KOPT-K1 (cell line): Measurements from ENCODE around the gene MACROD2.
"Not testable (repeated sequence)": the region's sequence is repeated elsewhere in the genome, so short reads cannot be mapped to it uniquely, and the experiment has no call there.

Source experiments
- H3K27ac ChIP-seq: fragments of 200-600 bp; sonication (generic); 2 replicates; pipeline ENCODE4 v1.5.1; 2016; ENCODE audit warnings: antibody characterized with exemption, mild to moderate bottlenecking, low read depth, low read length; ENCODE audit not compliant: poor library complexity, severe bottlenecking
- H3K36me3 ChIP-seq: fragments of 200-600 bp; sonication (generic); 2 replicates; pipeline ENCODE4 v1.5.1; 2017; ENCODE audit warnings: antibody characterized with exemption, mild to moderate bottlenecking, low read length, moderate library complexity; ENCODE audit not compliant: insufficient read depth
- H3K9me3 ChIP-seq: fragments of 200-600 bp; sonication (generic); 2 replicates; pipeline ENCODE4 v1.5.1; 2017; ENCODE audit warnings: antibody characterized with exemption, low read length, mild to moderate bottlenecking; ENCODE audit not compliant: insufficient read depth, poor library complexity, severe bottlenecking

The MACROD2 gene

GRCh38 chr20:14234666-14235295 lies 239.5 kb downstream of the MACROD2 start:
- no peak overlapping the region for H3K27ac ChIP-seq

DNA sequence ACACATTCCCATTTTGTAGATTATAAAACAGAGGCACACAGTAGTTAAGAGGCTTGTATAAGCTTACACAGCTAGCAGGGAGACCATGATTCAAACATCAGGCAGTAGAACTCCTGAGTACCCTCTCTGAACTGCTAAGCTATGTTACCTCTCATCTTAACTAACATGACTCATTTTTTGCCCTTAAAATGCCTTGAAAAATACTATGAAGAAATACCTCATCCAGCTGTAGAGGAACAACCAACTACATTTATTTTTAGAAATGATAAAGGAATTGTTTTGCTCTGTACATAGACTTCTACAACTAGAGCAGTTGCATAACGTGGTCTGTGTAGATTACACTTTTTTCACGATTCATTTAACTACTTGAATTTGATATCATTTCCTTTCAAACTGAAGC lies 240.0 kb downstream of the MACROD2 start:
- Histone ChIP-seq H3K27ac (no peak overlapping the region), H3K36me3 (no peaks in the 10 kb centered on the region), H3K9me3 (no peaks in the 10 kb centered on the region)

More at GRCh38 chr20:14234666-14235295, 239.5 kb downstream of the MACROD2 start:
- no peaks in the 10 kb centered on the region for H3K9me3 ChIP-seq
- no peaks in the 10 kb centered on the region for H3K36me3 ChIP-seq

DNA sequence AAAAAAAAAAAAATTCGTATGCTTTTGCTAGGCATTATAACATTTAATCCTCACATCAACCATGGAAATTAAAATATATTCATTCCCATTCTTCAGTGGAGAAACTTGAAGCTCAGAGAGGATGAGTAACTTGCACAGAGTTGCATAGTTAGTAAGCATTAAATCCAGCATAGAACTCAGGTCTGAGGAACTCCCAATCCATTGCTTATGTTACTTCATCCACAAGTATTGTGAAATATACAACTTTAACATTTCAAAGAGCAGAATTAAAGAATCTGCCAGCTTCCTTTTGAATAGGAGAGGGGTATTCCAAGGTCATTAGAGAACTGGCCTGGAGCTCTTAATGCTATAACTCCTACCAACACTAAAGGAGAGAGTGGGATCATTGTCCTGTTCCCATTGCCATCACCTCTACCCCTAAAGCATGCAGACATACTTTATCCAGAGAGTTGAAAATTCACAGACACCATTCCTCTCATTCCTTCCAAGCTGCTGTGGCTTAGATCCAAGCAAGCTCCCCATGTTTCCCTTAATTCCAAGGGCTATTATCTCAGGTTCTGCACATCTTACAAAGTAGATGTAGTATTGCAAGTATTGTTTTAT lies 250.2 kb downstream of the MACROD2 start:
- no peaks in the 10 kb centered on the region for H3K36me3 ChIP-seq
- no peak overlapping the region for H3K27ac ChIP-seq
- no peaks in the 10 kb centered on the region for H3K9me3 ChIP-seq

DNA sequence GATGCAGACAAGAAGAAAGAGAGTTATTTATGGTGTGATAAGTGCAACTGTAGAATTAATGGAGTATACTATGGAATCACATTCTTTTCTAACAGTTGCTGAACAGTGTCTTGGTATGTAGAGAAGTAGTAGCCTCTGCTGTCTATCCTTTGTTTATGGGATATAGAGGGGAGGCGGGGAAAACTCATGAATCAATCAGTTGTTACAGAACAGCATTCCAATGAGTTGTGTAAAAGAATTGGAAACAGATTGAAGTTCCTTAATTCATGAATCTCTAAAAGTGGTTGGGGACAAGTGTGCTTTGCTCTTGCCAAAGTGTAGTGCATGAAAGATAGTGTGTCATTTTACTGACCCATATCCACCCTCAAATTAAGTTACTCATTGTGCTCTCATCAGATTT lies 264.4 kb downstream of the MACROD2 start:
- no peak overlapping the region for H3K27ac ChIP-seq
- no peaks in the 10 kb centered on the region for H3K9me3 ChIP-seq
- H3K36me3 ChIP-seq = no peaks in the 10 kb centered on the region

DNA sequence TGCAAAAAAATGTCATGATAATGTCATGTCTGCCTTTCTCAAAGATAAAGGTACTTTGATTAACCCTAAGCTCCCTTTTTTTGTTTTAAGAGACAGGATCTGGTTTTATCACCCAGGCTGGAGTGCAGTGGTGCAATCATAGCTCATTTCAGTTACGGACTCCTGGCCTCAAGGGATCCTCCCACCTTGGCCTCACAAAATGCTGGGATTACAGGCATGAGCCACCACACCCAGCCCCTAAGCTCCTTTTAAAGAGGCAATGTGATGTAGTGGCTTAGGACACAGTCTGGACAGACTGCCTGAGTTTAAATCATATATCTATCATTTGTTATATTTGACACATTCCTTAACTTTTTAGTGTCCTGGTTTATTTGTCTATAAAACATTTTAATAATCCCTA lies 265.1 kb downstream of the MACROD2 start:
- Histone ChIP-seq H3K9me3 (no peaks in the 10 kb centered on the region), H3K27ac (no peak overlapping the region), H3K36me3 (no peaks in the 10 kb centered on the region)

DNA sequence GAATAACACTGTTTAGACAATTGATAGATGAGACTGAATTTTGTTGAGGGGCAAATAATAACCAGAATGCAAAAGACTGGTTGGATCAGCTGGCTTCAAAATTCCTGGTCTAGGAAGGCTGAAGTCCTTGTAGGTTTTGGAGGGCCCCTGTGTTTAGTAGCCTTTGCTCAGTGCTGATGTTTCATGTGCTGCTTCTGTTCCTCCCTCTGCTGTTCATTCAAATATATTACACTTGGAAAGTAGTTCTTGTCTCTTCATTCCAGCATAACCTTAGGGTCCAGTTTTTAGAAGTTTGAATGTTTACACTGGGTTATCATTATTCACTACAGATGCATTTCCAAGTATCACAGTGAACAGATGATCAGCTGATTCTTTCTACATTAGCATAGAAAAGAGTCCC lies 269.6 kb downstream of the MACROD2 start:
- no peaks in the 10 kb centered on the region for H3K36me3 ChIP-seq
- no peak overlapping the region for H3K27ac ChIP-seq
- no peaks in the 10 kb centered on the region for H3K9me3 ChIP-seq

DNA sequence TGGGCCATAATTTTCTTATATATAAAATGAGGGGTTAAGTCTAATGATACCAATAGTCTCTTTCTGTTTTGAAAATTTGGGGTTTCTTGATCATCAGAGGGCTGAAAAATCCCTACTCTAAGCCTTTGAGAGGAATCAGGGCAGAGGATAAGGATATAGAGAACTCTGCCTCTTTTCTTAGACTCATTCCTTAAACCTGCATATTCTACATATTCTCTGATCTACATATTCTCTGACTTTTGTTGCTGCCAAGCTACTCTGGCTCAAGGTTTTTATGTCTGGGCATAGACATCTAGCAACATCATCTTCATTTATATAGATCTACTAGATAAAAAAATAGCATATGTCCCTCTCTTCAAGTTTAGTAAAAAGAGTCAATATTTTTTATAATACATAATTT lies 270.9 kb downstream of the MACROD2 start:
- Histone ChIP-seq H3K27ac (no peak overlapping the region), H3K9me3 (no peaks in the 10 kb centered on the region)

GRCh38 chr20:14270751-14271150 lies 275.4 kb downstream of the MACROD2 start:
- not testable (repeated sequence) for H3K9me3 ChIP-seq, H3K36me3 ChIP-seq, H3K27ac ChIP-seq

More for the DNA sequence above, 270.9 kb downstream of the MACROD2 start:
- no peaks in the 10 kb centered on the region for H3K36me3 ChIP-seq

- Histone ChIP-seq H3K27ac (no peak overlapping the region), H3K36me3 (no peaks in the 10 kb centered on the region), H3K9me3 (no peaks in the 10 kb centered on the region)
Measured at GRCh38 chr20:14282140-14282539, 286.8 kb downstream of the MACROD2 start.

- H3K36me3 ChIP-seq = no peaks in the 10 kb centered on the region
- H3K9me3 ChIP-seq = no peaks in the 10 kb centered on the region
- no peak overlapping the region for H3K27ac ChIP-seq
Measured at GRCh38 chr20:14284443-14284842, 289.1 kb downstream of the MACROD2 start.

GRCh38 chr20:14288341-14289330 lies 293.3 kb downstream of the MACROD2 start:
- H3K27ac ChIP-seq = no peak overlapping the region
- no peaks in the 10 kb centered on the region for H3K36me3 ChIP-seq
- H3K9me3 ChIP-seq = no peaks in the 10 kb centered on the region

- H3K27ac ChIP-seq = no peak overlapping the region
- no peaks in the 10 kb centered on the region for H3K9me3 ChIP-seq
- H3K36me3 ChIP-seq = no peaks in the 10 kb centered on the region
Measured at GRCh38 chr20:14291502-14291901, 296.2 kb downstream of the MACROD2 start.

DNA sequence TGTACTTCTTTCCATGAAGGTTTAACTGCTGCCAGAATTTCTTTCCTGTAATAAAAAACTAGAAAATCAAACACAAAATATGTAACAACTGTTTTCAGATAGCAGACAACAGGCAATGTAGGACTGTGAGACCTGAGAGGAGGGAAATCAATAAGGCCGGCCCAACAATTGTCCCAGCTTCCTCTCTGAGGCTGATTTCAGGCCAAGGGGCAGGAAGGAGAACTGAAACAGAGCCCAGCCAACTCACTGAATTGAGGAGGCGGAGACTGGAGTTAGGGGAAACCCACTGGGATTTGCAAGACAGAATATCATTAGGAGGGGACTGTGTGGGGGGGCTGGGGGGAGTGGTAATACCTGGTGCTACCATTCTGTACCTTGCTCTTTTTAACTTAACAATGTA lies 299.9 kb downstream of the MACROD2 start:
- Histone ChIP-seq H3K27ac (no peak overlapping the region), H3K36me3 (no peaks in the 10 kb centered on the region), H3K9me3 (no peaks in the 10 kb centered on the region)

DNA sequence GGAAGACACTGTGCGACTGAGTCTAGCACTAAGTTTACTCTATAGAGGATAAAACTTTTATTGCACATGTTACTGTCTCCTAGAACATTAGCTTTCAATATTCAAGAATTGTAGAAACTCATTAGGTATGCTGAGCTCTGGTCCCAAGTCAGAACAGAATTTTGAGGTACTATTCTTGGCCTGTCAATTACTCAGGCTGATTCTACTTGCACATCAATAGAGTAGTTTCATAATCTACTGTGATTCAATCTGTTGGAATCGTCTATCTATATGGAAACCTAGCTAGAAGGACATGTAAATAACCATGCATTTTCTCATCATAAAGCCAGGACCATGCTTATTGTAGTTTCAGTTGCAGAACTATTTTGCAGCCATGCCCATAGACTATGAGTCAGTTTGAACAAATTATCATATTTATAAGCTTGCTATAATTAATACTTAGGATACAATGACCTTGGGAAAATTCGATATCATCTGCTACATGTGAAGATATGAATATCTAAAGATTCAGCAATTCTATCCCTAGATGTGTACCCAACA lies 300.5 kb downstream of the MACROD2 start:
- H3K9me3 ChIP-seq = no peaks in the 10 kb centered on the region
- H3K27ac ChIP-seq = no peak overlapping the region
- H3K36me3 ChIP-seq = no peaks in the 10 kb centered on the region

DNA sequence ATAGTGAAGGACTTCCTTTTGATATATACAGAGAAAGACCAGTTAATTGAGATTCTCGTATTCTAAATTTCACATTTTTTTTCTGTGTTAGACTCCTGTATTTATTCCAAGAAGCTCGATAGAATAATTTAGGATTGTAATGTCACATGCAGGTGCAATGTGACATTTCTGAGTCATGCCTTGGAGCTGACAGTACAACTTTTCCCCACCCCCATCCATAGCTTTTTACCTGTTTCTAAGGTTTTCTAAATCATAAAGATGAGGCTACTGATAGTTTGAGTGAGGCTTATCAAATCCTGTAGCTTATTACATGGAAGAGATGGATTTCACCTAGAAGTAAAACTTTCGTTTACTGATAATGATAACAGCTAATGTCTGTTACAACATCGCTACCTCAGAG lies 304.5 kb downstream of the MACROD2 start:
- H3K36me3 ChIP-seq = no peaks in the 10 kb centered on the region
- no peak overlapping the region for H3K27ac ChIP-seq
- no peaks in the 10 kb centered on the region for H3K9me3 ChIP-seq
